ENCODE data around the gene OPN1MW3. TPM values are rescaled to one million over a fixed set of nuclear protein-coding genes. Genes with fewer than 3 reads are reported as not detected.
"Not testable (repeated sequence)": the region's sequence is repeated elsewhere in the genome, so short reads cannot be mapped to it uniquely, and the experiment has no call there.

The OPN1MW3 gene
- total RNA-seq (not detected), polyA plus RNA-seq (not detected)

DNA sequence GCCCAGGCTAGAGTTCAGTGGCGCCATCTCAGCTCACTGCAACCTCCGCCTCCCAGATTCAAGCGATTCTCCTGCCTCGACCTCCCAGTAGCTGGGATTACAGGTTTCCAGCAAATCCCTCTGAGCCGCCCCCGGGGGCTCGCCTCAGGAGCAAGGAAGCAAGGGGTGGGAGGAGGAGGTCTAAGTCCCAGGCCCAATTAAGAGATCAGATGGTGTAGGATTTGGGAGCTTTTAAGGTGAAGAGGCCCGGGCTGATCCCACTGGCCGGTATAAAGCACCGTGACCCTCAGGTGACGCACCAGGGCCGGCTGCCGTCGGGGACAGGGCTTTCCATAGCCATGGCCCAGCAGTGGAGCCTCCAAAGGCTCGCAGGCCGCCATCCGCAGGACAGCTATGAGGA is at the start of gene OPN1MW3:
Gene OPN1MW3, plus strand, starts transcription at position 301 of the 400 bp plus-strand sequence. Its CDS starts 38 bp downstream, at position 339.
- not testable (repeated sequence) for H3K27me3 ChIP-seq (ENCODE audit: control insufficient read depth, insufficient read depth, low read length); DNase-seq; H3K27ac Mint-ChIP-seq; H3K4me1 ChIP-seq (ENCODE audit: control insufficient read depth, insufficient read depth, low read length, poor library complexity, severe bottlenecking); H3K9me3 ChIP-seq (ENCODE audit: control insufficient read depth in 2 of 2, low read length in 2 of 2); H3K4me3 Mint-ChIP-seq; H3K9me3 Mint-ChIP-seq; H3K4me3 ChIP-seq (ENCODE audit: low read depth, low read length); H3K27me3 Mint-ChIP-seq; H3K36me3 Mint-ChIP-seq; H3K36me3 ChIP-seq (ENCODE audit: control insufficient read depth, insufficient read depth, low read length); H3K4me1 Mint-ChIP-seq; ATAC-seq (ENCODE audit: low read depth in 2 of 2); H3K27ac ChIP-seq (ENCODE audit: insufficient read depth, low read length, poor library complexity, severe bottlenecking)

GRCh38 chrX:154209670-154210418 is 47.5 kb upstream of the OPN1MW3 start:
- H3K9me3 ChIP-seq (ENCODE audit: control insufficient read depth in 2 of 2, low read length in 2 of 2); H3K4me1 Mint-ChIP-seq; H3K27me3 Mint-ChIP-seq; H3K36me3 ChIP-seq (ENCODE audit: control insufficient read depth, insufficient read depth, low read length); DNase-seq; H3K27me3 ChIP-seq (ENCODE audit: control insufficient read depth, insufficient read depth, low read length); H3K9me3 Mint-ChIP-seq; H3K4me1 ChIP-seq (ENCODE audit: control insufficient read depth, insufficient read depth, low read length, poor library complexity, severe bottlenecking); H3K27ac ChIP-seq (ENCODE audit: insufficient read depth, low read length, poor library complexity, severe bottlenecking); H3K4me3 ChIP-seq (ENCODE audit: low read depth, low read length); H3K36me3 Mint-ChIP-seq; H3K27ac Mint-ChIP-seq: not testable (repeated sequence)
- H3K4me3 Mint-ChIP-seq = peak overlapping the region in 1 of 4 donors; percentile 76
- ATAC-seq (ENCODE audit: low read depth in 2 of 2) = peak; percentile 97 to 99

- H3K27me3 ChIP-seq (ENCODE audit: control insufficient read depth, insufficient read depth, low read length); H3K4me3 Mint-ChIP-seq; H3K9me3 Mint-ChIP-seq; H3K4me1 Mint-ChIP-seq; ATAC-seq (ENCODE audit: low read depth in 2 of 2); H3K27ac Mint-ChIP-seq; H3K4me1 ChIP-seq (ENCODE audit: control insufficient read depth, insufficient read depth, low read length, poor library complexity, severe bottlenecking); H3K27ac ChIP-seq (ENCODE audit: insufficient read depth, low read length, poor library complexity, severe bottlenecking); H3K36me3 ChIP-seq (ENCODE audit: control insufficient read depth, insufficient read depth, low read length); H3K4me3 ChIP-seq (ENCODE audit: low read depth, low read length); H3K9me3 ChIP-seq (ENCODE audit: control insufficient read depth in 2 of 2, low read length in 2 of 2); H3K36me3 Mint-ChIP-seq; H3K27me3 Mint-ChIP-seq: not testable (repeated sequence)
- peak in 1 of 3 donors; percentile 0 for DNase-seq
These were observed 46.3 kb upstream of the OPN1MW3 start for GRCh38 chrX:154211057-154211456.

- H3K9me3 ChIP-seq (ENCODE audit: control insufficient read depth in 2 of 2, low read length in 2 of 2); H3K36me3 Mint-ChIP-seq; H3K4me3 Mint-ChIP-seq; H3K27me3 Mint-ChIP-seq; H3K9me3 Mint-ChIP-seq; H3K27ac ChIP-seq (ENCODE audit: insufficient read depth, low read length, poor library complexity, severe bottlenecking); H3K4me1 Mint-ChIP-seq; H3K27ac Mint-ChIP-seq; DNase-seq; ATAC-seq (ENCODE audit: low read depth in 2 of 2); H3K27me3 ChIP-seq (ENCODE audit: control insufficient read depth, insufficient read depth, low read length); H3K36me3 ChIP-seq (ENCODE audit: control insufficient read depth, insufficient read depth, low read length); H3K4me1 ChIP-seq (ENCODE audit: control insufficient read depth, insufficient read depth, low read length, poor library complexity, severe bottlenecking); H3K4me3 ChIP-seq (ENCODE audit: low read depth, low read length): not testable (repeated sequence)
These were observed 45.9 kb upstream of the OPN1MW3 start for GRCh38 chrX:154211499-154211898.

DNA sequence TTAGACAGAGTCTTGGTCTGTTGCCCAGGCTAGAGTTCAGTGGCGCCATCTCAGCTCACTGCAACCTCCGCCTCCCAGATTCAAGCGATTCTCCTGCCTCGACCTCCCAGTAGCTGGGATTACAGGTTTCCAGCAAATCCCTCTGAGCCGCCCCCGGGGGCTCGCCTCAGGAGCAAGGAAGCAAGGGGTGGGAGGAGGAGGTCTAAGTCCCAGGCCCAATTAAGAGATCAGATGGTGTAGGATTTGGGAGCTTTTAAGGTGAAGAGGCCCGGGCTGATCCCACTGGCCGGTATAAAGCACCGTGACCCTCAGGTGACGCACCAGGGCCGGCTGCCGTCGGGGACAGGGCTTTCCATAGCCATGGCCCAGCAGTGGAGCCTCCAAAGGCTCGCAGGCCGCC is 37.9 kb upstream of the OPN1MW3 start, which contains the start of gene OPN1MW2:
Gene OPN1MW2, plus strand, starts transcription at position 301 of the 400 bp plus-strand sequence. Its CDS starts 60 bp downstream, at position 361.
- H3K4me1 ChIP-seq (ENCODE audit: control insufficient read depth, insufficient read depth, low read length, poor library complexity, severe bottlenecking); H3K27ac Mint-ChIP-seq; H3K27me3 Mint-ChIP-seq; DNase-seq; H3K4me3 ChIP-seq (ENCODE audit: low read depth, low read length); H3K36me3 Mint-ChIP-seq; H3K4me3 Mint-ChIP-seq; H3K36me3 ChIP-seq (ENCODE audit: control insufficient read depth, insufficient read depth, low read length); H3K9me3 Mint-ChIP-seq; ATAC-seq (ENCODE audit: low read depth in 2 of 2); H3K27ac ChIP-seq (ENCODE audit: insufficient read depth, low read length, poor library complexity, severe bottlenecking); H3K27me3 ChIP-seq (ENCODE audit: control insufficient read depth, insufficient read depth, low read length); H3K9me3 ChIP-seq (ENCODE audit: control insufficient read depth in 2 of 2, low read length in 2 of 2); H3K4me1 Mint-ChIP-seq: not testable (repeated sequence)

- H3K4me1 ChIP-seq (ENCODE audit: control insufficient read depth, insufficient read depth, low read length, poor library complexity, severe bottlenecking); H3K27me3 Mint-ChIP-seq; H3K36me3 ChIP-seq (ENCODE audit: control insufficient read depth, insufficient read depth, low read length); DNase-seq; H3K27me3 ChIP-seq (ENCODE audit: control insufficient read depth, insufficient read depth, low read length); H3K4me3 Mint-ChIP-seq; H3K27ac Mint-ChIP-seq; H3K9me3 ChIP-seq (ENCODE audit: control insufficient read depth in 2 of 2, low read length in 2 of 2); H3K4me1 Mint-ChIP-seq; H3K9me3 Mint-ChIP-seq; H3K4me3 ChIP-seq (ENCODE audit: low read depth, low read length); H3K36me3 Mint-ChIP-seq; ATAC-seq (ENCODE audit: low read depth in 2 of 2); H3K27ac ChIP-seq (ENCODE audit: insufficient read depth, low read length, poor library complexity, severe bottlenecking): not testable (repeated sequence)
These were observed 32.1 kb upstream of the OPN1MW3 start for GRCh38 chrX:154225292-154225691.

- H3K4me3 Mint-ChIP-seq; H3K27ac Mint-ChIP-seq; DNase-seq; H3K27me3 ChIP-seq (ENCODE audit: control insufficient read depth, insufficient read depth, low read length); H3K36me3 Mint-ChIP-seq; H3K4me3 ChIP-seq (ENCODE audit: low read depth, low read length); H3K4me1 Mint-ChIP-seq; H3K27me3 Mint-ChIP-seq; H3K9me3 Mint-ChIP-seq; H3K36me3 ChIP-seq (ENCODE audit: control insufficient read depth, insufficient read depth, low read length); ATAC-seq (ENCODE audit: low read depth in 2 of 2); H3K27ac ChIP-seq (ENCODE audit: insufficient read depth, low read length, poor library complexity, severe bottlenecking); H3K9me3 ChIP-seq (ENCODE audit: control insufficient read depth in 2 of 2, low read length in 2 of 2); H3K4me1 ChIP-seq (ENCODE audit: control insufficient read depth, insufficient read depth, low read length, poor library complexity, severe bottlenecking): not testable (repeated sequence)
These were observed 30.7 kb upstream of the OPN1MW3 start for GRCh38 chrX:154226706-154227105.

DNA sequence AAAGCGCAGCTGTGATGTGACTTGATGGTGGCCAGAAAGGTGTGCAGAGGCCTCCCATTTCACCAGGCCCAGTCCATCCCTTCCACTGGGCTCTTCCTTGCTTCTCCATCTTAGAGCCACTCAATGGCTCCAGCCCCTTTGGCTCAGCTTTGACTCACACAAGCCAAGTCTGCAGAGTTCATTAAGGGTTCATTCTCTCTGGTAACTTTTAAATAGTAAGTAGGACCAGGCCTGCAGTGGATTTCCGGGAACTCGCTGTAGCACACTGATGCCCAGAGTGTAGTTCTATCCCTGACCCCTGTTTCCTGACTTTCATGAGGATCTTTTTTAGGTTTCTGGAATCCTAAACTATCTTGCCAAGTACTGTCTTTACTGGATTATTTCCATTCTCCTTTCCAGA is 25.9 kb upstream of the OPN1MW3 start:
- H3K36me3 Mint-ChIP-seq; ATAC-seq (ENCODE audit: low read depth in 2 of 2); H3K27me3 Mint-ChIP-seq; H3K27ac ChIP-seq (ENCODE audit: insufficient read depth, low read length, poor library complexity, severe bottlenecking); H3K4me3 Mint-ChIP-seq; H3K27ac Mint-ChIP-seq; H3K9me3 Mint-ChIP-seq; H3K27me3 ChIP-seq (ENCODE audit: control insufficient read depth, insufficient read depth, low read length); DNase-seq; H3K36me3 ChIP-seq (ENCODE audit: control insufficient read depth, insufficient read depth, low read length); H3K4me1 Mint-ChIP-seq; H3K4me3 ChIP-seq (ENCODE audit: low read depth, low read length); H3K4me1 ChIP-seq (ENCODE audit: control insufficient read depth, insufficient read depth, low read length, poor library complexity, severe bottlenecking); H3K9me3 ChIP-seq (ENCODE audit: control insufficient read depth in 2 of 2, low read length in 2 of 2): not testable (repeated sequence)

All from CD4-positive, CD25-positive, alpha-beta regulatory T cell (primary cell).